Stimulated activated naive CD4-positive, alpha-beta T cell (primary cell): ENCODE data around the gene SLCO4A1.

Source experiments
- DNase-seq, 6 experiments: peaks; one replicate each; lab custom pipeline; 2025; lab: John Stamatoyannopoulos, UW

The SLCO4A1 gene

DNA sequence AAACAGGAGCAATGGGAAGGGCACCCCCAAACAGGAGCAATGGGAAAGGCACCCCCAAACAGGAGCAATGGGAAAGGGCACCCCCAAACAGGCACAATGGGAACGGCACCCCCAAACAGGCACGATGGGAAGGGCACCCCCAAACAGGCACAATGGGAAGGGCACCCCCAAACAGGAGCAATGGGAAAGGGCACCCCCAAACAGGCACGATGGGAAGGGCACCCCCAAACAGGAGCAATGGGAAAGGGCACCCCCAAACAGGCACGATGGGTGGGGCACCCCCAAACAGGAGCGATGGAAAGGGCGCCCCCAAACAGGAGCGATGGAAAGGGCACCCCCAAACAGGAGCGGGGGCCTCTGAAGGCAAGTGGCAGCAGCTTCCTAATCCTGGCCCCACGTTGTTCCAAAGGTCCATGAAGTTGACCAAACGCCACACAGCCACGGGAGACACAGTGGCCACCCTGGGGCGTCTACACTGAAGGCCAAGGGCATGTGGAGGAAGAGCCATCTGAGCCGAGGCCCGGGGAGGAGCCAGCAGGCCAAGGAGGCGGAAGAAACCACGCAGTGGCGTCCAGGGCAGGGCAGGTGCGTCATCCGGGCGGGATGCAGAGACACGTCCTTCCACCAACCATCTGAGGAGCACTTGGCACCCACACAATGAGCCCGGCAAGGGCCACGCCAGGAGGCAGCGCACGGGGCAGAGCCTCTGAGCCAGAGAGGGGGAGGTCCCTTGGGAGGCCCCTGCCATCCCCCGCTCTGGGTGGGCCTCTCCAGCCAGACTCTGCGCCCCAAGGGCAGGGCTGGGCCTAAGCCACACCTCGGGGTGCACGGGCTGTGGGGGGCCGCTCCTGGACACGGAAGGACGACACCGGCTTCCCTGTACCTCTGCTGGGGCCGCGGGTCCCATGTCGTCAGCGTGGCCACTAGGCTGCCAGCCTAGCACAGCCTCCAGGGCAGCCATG is 44.8 kb downstream of the SLCO4A1 start:
- no peak for DNase-seq

DNA sequence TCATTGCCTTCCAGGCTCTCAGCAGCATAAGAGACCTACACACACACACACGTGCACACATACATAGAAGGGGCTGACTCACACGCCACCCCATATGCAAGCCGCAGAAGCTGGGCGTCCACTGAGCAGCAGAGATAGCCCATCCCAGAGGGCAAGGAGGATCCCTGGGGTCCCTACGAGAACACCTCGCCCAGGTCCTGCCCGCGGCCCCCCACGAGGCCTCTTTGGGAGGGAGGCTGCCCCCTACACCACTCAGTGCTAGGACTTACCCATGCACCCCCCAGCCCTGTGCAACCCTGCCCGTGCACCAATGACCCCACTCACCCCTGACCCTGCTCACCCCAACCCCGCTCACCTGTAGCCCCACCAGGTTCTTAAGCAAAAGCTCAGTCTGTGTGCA is 45.8 kb downstream of the SLCO4A1 start:
- DNase-seq: no peak

DNA sequence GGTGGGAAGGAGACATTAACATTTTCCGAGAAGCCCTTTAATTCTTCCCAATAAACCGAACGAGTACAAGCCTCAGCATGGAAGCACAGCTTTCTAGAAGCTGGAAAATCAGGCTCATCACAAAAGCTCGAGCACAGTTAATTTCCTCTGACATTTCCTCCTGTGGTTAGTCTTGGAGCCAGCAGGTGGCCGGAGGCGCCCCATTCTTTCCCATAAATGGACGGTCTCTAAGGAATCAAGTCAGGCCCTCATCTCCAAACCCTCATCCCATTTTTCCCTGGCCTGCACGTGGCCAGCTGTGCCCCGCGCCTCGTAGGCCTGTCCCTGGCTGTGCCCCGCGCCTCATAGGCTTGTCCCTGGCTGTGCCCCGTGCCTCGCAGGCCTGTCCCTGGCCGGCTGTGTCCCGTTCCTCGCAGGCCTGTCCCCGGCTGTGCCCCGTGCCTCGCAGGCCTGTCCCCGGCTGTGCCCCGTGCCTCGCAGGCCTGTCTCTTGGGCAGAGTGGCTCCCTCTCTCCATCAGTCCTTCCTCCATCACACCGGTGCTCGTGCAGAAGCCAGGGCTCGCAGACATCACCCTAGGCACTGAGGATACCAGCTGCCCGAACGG is 46.7 kb downstream of the SLCO4A1 start:
- DNase-seq: no peak

DNA sequence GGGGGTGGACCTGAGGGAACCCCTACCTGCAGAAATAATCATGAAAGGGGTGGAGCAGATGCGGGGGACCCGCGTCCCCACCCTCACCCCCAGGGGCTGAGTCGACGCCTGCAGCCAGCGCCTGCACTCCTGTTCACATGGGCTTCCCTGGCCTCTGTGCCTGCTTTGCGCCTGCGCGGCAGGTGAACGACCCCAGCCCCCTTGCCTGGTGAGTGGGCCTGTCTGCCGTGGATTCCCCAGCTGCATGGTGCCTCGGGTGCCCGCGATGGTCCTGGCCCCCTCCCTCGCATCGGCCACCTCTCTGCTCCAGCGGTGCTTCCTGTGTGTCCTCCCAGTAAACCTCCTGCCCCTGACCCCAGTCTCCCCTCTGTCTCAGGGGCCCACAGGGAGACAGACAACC is 47.6 kb downstream of the SLCO4A1 start:
- DNase-seq: no peak

DNA sequence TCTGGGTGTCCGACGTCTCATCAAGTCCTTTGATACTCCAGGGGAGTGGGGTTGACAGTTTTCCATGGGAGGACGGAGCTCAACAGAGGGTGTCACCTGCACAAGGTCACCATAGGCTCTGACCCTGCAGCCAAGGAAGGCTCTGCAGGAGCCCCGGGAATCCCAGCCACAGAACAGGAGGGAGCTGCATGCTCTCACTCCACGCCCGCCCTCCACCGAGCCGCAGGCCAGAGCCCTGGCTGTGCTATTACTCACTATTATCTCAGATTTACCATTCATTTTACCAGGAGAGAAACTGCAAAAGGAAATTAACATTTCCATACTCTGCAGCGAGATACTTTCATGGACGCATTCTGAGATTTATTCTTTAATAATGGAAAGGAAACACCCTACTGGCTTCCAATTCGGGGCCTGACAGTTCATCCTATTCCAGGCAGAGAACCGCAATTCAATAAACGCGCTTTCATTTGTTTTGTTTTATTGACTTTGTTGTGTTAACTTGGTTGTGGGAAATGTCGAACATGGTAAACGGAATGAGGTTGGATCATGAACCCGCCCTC is 48.0 kb downstream of the SLCO4A1 start:
- DNase-seq: no peak

DNA sequence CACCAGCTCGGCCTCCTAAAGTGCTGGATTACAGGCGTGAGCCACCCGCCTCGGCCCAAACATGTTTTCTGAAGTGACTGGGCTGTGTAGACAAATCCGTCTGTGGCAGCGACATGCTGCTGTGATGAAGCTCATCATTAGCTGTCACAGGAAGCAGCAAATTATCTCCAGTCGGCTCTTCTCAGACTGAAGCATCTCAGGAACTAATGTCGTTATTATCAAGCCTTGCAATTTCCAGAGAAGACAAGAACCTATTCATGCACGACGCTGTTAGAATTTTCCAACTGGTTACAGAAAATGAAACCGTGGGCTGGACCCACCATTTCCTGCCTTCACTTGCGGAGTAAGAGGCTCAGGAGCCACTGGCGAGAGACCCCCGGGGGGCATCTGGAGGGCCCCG is 49.2 kb downstream of the SLCO4A1 start:
- no peak for DNase-seq

DNA sequence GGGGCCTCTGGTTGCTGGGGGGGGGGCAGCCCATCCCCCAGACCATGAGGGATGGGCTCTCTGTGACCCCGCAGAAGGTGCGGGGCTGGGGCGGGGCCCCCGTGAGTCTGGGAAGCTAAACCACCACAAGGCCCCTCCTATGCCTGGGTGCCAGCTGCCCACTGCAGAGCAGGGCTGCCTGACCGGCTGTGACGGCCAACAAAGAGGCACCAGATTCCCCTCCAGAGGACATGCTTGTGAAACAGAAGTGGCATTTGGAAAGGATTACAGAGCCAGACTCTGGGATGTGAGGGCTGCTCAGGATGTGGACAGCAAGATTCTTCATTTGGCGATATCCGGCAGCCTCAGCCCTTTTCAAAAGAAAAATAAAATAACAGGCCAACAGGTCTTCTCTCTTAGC is 49.9 kb downstream of the SLCO4A1 start:
- no peak for DNase-seq

DNA sequence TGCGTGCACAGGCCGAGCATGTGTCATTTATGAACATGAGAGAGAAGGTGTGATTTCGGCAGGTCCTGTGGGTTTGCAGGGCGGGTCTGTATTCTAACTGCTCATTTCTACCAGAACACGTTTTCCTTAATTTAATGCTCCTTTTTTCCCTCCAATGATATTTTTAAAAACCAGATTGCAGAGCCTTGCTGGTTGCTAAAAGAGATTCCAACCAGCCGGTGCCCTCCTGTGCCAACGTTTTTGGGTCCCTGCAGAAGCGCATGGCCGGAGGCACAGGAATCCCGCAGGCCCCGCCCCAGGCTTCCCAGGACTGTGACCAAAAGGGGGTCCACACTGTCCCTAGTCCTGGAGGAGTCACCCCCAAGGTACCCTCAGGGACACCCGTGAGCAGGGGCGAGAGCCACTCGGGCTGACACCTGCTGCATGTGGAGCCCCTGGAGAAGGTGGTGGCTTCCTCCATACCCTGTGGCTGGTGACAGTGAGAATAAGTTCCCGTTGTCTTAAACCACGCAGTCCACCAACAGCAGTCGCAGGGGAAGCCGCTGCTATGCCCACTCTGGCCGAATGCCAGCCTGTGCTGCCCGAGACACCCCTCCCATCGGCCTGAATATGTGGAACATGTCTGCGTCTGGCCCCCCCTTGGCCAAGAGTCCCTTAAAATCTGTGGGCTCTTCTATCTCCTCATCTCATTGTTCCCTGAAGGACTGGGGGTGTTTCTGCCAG is 50.7 kb downstream of the SLCO4A1 start:
- no peak for DNase-seq

DNA sequence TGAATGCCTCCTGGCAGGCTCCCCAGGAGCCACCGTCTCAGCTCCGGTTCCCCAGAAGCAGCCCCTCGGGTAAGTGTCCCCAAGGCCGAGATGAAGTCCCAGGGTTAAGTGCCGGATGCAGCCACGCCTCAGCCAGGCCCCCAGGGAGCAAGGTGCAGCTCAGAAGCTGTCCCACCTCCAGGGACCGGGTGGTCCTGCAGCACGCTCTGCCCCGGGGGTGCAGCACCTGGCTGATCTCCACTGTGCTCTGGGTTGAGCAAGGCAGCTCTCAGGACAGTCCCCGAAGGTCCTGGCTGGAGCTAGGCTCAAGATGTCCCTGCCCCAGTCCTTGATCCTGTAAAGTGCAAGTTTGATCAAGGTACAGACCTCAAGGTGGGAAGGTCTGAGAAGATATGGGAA is 51.2 kb downstream of the SLCO4A1 start:
- no peak for DNase-seq

DNA sequence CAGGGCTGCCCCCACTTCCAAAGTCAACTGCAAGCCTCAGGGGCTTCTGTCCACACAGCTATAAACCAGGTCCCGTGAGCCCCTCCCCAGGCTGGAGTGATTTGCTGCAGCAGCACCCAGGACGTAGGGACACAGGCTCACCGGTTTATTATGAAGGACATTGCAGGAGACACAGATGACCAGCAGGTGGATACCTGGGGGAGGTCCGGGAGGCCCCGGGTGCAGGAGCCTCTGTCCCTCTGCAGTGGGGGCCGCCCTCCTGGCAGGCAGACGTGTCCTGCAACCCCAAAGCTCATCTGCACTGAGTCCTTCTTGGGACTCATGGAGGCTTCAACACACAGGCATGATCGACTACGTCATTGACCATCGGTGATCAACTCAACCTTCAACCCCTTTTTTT is 51.8 kb downstream of the SLCO4A1 start:
- DNase-seq: no peak

DNA sequence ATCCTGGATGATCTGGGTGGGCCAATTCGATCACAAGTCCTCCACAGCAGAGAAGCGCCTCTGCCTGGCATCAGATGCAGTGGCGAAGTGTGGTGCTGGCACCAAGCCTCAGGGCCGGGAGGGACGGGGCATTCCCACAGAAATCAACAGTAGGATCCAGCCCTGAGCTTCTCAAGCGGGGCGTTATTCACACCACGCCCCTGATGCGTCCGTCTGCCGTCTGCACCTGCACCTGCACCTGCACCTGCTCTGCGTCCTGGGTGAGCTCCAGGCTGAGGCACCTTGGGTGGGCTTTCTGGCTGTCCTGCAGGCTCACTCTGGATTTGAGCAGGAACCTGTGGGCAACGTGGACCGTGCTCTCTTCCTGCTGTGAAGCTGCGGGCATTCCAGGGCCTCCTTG is 52.6 kb downstream of the SLCO4A1 start:
- no peak for DNase-seq

DNA sequence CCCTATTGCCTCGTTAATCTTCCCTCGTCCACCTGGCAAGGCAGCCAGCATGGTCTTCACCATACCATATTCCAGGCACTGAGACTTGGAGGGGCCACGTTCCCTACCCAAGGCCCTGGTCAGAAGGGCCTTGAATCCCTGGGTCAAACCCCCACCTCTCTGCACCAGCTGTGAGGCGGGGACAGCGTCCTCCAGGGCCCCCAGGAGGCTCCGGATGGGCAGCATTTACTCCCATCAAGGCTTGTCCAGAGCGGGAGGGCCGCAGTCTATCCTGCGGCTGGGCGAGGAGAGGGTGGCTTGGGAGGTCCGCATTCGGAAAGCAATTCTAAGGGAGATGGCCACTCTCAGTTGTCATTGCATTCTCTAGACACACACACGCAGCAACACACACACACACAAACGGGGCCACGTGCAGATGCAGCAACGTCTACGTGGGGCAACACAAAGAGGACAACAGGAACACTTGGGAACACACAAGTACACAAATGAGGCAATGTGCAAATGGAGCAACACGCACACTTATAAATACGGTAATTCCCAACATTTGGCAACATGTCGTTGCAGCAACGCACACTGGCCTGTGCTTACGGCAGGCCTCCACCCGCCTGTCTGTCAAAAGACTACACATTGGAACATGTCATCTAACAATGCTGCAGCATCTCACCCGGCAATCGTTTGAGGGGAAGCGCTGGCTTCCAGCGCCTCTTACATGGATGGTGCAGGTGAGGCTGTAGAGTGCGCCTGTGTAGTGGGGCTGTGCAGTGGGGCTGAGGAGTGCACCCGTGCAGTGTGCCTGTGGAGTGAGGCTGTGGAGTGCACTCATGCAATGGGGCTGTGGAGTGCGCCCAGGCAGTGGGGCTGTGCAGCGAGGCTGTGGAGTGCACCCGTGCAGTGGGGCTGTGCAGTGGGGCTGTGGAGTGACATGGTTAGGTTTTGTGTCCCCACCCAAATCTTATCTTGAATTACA is 53.4 kb downstream of the SLCO4A1 start:
- no peak for DNase-seq

DNA sequence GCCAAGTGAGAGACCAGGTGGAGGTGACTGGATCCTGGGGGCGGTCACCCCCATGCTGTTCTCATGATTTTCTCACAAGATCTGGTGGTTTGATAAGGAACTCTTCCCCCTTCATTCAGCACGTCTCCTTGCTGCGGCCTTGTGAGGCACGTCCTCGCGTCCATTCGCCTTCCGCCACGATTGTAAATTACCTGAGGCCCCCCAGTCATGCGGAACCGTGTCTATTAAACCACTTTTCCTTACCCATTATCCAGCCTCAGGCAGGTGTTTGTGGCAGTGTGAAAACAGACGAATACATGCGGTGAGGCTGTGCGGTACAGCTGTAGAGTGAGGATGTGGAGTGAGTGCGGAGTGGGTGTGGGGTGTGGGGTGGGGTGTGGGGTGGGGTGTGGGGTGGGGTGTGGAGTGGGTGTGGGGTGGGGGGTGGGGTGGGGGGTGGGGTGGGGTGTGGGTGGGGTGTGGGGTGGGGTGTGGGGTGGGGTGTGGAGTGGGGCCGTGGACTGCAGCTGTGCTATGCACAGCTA is 54.2 kb downstream of the SLCO4A1 start:
- no peak for DNase-seq

DNA sequence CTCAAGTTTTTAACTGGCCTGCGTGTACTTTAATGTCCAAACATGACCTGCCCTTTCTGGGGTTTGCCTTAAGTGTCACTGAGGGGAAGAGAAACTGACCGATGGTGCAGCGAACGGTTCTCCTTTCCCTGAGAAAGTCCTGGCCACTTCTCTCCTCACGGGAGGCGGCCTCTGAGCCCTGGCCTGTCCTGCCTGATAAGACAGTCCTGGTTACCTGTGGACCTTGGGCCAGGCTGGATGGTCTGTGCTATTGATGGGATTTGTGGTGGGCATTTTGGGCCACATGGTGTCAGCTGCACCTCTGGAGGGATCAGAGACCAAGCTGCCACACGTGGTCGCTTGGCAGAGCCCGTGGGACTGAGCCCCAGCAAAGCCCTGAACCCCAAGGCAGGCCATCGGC is 54.7 kb downstream of the SLCO4A1 start:
- no peak for DNase-seq

DNA sequence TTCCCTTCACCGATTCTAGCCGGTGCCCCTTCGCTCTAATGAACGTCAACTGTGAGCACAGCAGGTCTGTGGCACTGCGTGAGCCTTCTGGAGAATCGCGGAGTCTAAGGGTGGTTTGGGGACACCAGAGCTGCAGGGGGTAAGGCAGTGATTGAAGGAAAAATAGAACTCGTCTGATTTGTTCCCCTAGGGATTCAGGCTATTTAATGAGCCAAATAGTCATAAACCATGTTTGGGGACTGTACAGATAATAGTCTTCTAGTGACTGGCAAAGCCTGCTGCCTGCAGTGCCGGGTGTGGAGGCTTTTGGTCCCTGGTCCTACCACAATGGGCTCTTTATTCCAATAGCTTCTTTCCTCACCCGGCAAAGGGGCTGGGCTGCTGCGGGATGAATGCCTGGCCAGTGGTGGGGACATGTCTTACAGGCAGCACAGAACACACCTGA is 55.2 kb downstream of the SLCO4A1 start:
- DNase-seq: no peak

DNA sequence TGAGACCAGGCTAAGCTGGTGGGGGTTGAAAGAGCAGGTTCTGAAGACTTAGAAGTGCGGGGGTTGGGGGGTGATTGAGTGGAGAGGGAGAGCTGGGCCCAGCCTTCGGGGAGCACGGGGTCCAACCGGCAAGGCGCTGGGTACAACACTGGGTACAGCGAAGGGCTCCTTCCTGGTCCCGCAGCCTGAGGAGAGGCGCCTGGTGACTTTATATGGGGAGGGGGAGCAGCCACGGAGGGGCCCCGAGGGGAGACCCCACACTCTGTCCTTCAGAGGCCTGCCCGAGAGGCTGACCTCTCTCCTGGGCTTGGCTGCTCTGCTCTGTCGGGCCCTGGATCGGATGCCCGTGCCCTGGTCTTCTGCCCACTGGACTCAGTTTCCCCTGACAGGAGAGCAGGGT is 55.9 kb downstream of the SLCO4A1 start:
- DNase-seq: no peak

DNA sequence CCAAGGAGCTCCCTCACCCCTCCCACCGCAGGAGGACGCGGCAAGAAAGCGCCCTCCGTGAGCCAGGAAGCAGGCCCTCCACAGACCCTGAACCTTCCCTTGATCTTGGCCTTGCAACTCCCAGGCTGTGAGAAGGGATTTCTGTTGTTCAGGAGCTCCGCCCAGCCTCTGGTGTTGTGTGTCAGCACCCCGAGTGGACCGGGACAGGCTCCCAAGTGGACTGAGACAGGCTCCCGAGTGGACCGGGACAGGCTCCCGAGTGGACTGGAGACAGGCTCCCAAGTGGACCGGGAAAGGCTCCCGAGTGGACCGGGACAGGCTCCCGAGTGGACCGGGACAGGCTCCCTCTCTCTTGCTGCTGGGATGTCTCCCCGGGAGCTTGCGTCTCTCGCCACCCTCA is 57.0 kb downstream of the SLCO4A1 start:
- no peak for DNase-seq

DNA sequence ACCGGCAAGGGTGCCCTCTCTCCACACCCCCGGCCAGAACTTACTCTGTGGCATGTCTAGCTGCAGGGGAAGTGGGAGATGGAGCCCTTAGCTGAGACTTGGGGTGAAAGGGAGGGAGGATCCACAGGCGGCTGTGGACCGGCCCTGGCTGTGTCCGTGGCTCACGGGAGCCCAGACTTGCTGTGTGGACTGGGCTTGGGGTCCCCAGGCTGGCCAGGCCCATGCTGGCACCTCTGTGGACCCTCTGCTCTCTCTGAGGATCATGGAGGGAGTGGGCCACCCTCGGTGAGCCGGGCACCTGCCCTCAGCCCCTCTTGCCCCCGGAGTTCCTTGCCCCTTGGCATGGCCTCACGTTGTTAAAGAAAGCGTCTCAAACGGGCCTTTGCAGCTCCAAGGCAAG is 57.4 kb downstream of the SLCO4A1 start:
- DNase-seq: no peak

DNA sequence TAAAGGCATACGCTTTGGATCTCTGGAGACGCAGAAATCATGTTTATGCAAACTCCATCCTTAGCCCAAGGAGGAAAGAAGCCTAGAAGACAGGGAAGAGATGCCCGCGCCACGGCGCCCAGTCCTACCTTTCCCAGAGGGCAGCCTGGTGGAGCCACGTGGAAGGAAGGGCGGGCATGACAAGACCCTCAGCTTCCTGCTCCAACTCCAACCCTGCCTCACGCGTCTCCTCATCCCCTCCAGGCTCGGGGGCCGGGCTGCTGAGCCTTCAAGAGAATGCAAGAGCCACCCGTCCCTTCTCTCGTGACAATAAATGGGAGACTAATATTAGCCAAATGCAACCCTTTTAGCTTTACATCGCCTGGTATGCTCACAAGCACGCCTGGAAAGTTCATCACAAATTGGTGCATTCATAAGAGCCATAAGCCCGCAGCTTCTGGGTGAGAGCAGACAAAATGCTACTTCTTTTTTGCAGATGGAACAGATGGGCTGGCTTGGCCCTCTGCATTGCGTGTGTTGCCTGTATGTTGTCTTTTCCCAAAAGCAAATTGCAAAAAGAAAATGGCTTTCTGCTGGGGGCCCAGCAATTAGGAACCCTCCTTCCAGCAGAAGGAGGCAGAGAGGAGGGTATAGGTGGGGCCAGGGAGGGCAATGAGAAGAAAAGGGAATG is 58.1 kb downstream of the SLCO4A1 start:
- no peak for DNase-seq

DNA sequence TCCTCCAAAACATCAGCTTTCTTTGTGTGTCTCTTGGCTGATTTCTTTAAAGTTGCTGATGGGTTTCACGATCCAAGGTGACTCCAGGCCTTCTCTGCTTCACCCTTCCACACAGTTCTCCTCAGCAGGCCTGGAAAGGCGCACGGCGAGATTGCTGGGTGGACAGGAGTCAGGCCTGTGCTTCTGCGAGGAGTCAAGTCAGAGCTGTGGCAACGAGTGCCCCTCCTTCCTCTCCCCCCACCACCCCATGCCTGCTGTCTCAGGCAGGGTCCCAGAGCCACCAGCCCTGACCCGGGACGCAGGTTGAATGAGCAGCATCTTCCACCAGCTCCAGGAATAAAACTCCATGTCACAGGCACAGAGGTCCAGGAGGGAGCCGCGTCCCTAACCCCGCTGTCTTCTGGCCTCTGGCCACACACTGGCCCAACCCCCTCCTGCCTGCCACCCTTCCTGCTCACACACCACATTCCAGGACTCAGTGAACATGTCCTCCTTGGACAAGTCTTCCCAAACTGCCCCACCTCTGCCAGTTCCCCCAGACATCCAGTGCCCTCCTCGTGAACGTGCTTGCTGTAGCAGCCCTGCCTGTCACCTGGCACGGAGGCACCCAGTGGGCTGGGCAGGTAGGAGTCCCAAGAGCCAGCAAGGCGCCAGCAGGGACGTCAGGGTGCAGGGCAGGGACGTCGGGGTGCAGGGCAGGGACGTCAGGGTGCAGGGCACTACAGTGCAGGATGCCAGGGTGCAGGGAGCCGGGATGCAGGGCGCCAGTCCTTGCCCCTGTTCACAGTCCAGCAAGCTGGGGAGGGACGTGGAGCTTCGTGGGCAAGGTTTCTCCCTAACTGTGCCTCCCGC is 59.1 kb downstream of the SLCO4A1 start:
- no peak for DNase-seq
